Keratinocyte (primary cell): Measurements from ENCODE around the gene HSP90B1. TPM values are rescaled to one million over a fixed set of nuclear protein-coding genes. Genes with fewer than 3 reads are reported as not detected.

Experiments
- DNase-seq: peaks from one replicate; pipeline ENCODE4 v3.0.0-alpha.2; 2011; ENCODE audit warnings: low read depth, missing footprints, low spot score
- FAIRE-seq: peaks from 2 replicates; lab custom pipeline; 2011; peaks lifted over from hg19 to GRCh38; lab: Jason Lieb, UNC
- H2AFZ ChIP-seq: 2 replicates; pipeline ENCODE4 v1.6.0; 2012; ENCODE audit warnings: low read length, control low read depth, inconsistent platforms; ENCODE audit not compliant: control insufficient read depth
- H3K27ac ChIP-seq: 2 replicates; pipeline ENCODE4 v1.5.1; 2011; ENCODE audit warnings: low read length; ENCODE audit not compliant: control insufficient read depth, insufficient read depth
- H3K27me3 ChIP-seq: 3 replicates; pipeline ENCODE4 v1.6.0; 2011; ENCODE audit warnings: low read length; ENCODE audit not compliant: control insufficient read depth, insufficient read depth; ENCODE audit errors: extremely low read depth
- H3K36me3 ChIP-seq, 2 experiments: 2 replicates in 1 of 2; 3 replicates in 1 of 2; pipeline ENCODE4 v1.5.1; 2011; ENCODE audit warnings: low read length in 2 of 2, mild to moderate bottlenecking in 1 of 2; ENCODE audit not compliant: control insufficient read depth in 2 of 2, insufficient read depth in 2 of 2; ENCODE audit errors: extremely low read depth in 1 of 2
- H3K4me1 ChIP-seq: 3 replicates; pipeline ENCODE4 v1.5.1; 2011; ENCODE audit warnings: low read length; ENCODE audit not compliant: control insufficient read depth, insufficient read depth; ENCODE audit errors: extremely low read depth
- H3K4me2 ChIP-seq: 3 replicates; pipeline ENCODE4 v1.6.0; 2011; ENCODE audit warnings: low read depth, low read length; ENCODE audit not compliant: control insufficient read depth, insufficient read depth; ENCODE audit errors: extremely low read depth
- H3K4me3 ChIP-seq, 3 experiments: fragments of 200-600 bp in 1 of 3; sonication (generic) in 1 of 3; 2 replicates in 2 of 3; 3 replicates in 1 of 3; pipeline ENCODE4 v1.5.1; 2011 to 2016; ENCODE audit warnings: low read length in 3 of 3, mild to moderate bottlenecking in 3 of 3, control low read depth in 2 of 3, inconsistent platforms in 1 of 3, low read depth in 1 of 3, mixed read lengths in 1 of 3, mixed run types in 1 of 3, moderate library complexity in 1 of 3; ENCODE audit not compliant: control insufficient read depth in 2 of 3, insufficient read depth in 2 of 3; ENCODE audit errors: extremely low read depth in 1 of 3
- H3K79me2 ChIP-seq: 2 replicates; pipeline ENCODE4 v1.6.0; 2012; ENCODE audit warnings: low read length; ENCODE audit not compliant: control insufficient read depth, insufficient read depth
- H3K9ac ChIP-seq: 3 replicates; pipeline ENCODE4 v1.6.0; 2011; ENCODE audit warnings: low read length; ENCODE audit not compliant: control insufficient read depth, insufficient read depth; ENCODE audit errors: extremely low read depth
- H3K9me1 ChIP-seq: 3 replicates; pipeline ENCODE4 v1.6.0; 2011; ENCODE audit warnings: low read length; ENCODE audit not compliant: control insufficient read depth, insufficient read depth; ENCODE audit errors: extremely low read depth
- H3K9me3 ChIP-seq: 2 replicates; pipeline ENCODE4 v1.5.1; 2012; ENCODE audit warnings: low read depth, low read length; ENCODE audit not compliant: control insufficient read depth
- H4K20me1 ChIP-seq: 3 replicates; pipeline ENCODE4 v1.6.0; 2011; ENCODE audit warnings: low read length; ENCODE audit not compliant: control insufficient read depth, insufficient read depth; ENCODE audit errors: extremely low read depth
- CTCF ChIP-seq, 3 experiments: IDR thresholded peaks in 1 of 3; conservative IDR thresholded peaks in 1 of 3; optimal IDR thresholded peaks in 1 of 3; 2 replicates in 2 of 3; 3 replicates in 1 of 3; pipeline versions ENCODE3 to v1.5.1; 2011; ENCODE audit warnings: low read length in 3 of 3, mild to moderate bottlenecking in 3 of 3, moderate library complexity in 2 of 3, control low read depth in 1 of 3, inconsistent platforms in 1 of 3; ENCODE audit not compliant: insufficient read depth in 2 of 3; ENCODE audit errors: extremely low read depth in 1 of 3
- EZH2 ChIP-seq: IDR thresholded peaks from one replicate; pipeline ENCODE4 v1.6.1; 2012; ENCODE audit warnings: inconsistent platforms, mild to moderate bottlenecking, low read length, moderate library complexity
- dilution Hi-C: fragments of 300-500 bp; cut with MboI; formaldehyde crosslinking; loops from one replicate; pipeline ENCODE4 v1.7.0; 2020; ENCODE audit warnings: low sequenced_read_pairs; ENCODE audit not compliant: extremely low pct_ligation_motif_present
- polyA plus RNA-seq, 5 experiments: library from polyadenylated mRNA; depleted of rRNA in 3 of 5; stranded (reverse) in 3 of 5; stranded (forward) in 1 of 5; unstranded in 1 of 5; fragments of >200 nt; gene quantifications; 1 replicate in 1 of 5; 2 replicates in 3 of 5; 3 replicates in 1 of 5; pipeline versions ENCODE4 v1.2.1 to v1.2.3, GENCODE V29; 2011 to 2012; ENCODE audit warnings: missing spikeins in 2 of 5, low read depth in 1 of 5, low replicate concordance in 1 of 5

Gene HSP90B1
- polyA plus RNA-seq, 1 donor (not counting 4 experiments of a cell fraction or from before 2014, with no cell fraction given): 954 TPM

- Histone ChIP-seq H3K36me3 (no peaks in the 10 kb centered on the region), H3K9ac (no peak overlapping the region), H3K4me1 (no peaks in the 10 kb centered on the region), H3K4me2 (no peak overlapping the region), H3K9me3 (no peaks in the 10 kb centered on the region), H4K20me1 (no peaks in the 10 kb centered on the region), H3K4me3 (no peak overlapping the region), H2AFZ (no peak overlapping the region), H3K27ac (no peak overlapping the region), H3K79me2 (no peaks in the 10 kb centered on the region), H3K27me3 (no peaks in the 10 kb centered on the region), H3K9me1 (no peaks in the 10 kb centered on the region)
- no peak for DNase-seq
- FAIRE-seq: no peak
- no peak for TF ChIP-seq EZH2
- no peak for TF ChIP-seq CTCF (optimal IDR thresholded peaks at IDR 0.05 in 1 of 3, IDR thresholded peaks at IDR 0.05 in 1 of 3, conservative IDR thresholded peaks at IDR 0.05 in 1 of 3; ENCODE audit: extremely low read depth in 1 of 3, insufficient read depth in 2 of 3, low read length in 3 of 3)
- dilution Hi-C loops: no loop called here
Observed at GRCh38 chr12:103915306-103915705, 14.9 kb upstream of the HSP90B1 start.

- no peaks in the 10 kb centered on the region for H4K20me1 ChIP-seq
- no peak overlapping the region for H3K4me3 ChIP-seq
- H2AFZ ChIP-seq: no peak overlapping the region
- DNase-seq (no peak), FAIRE-seq (no peak)
- H3K9me3 ChIP-seq: no peaks in the 10 kb centered on the region
- H3K27ac ChIP-seq: no peak overlapping the region
- no peak overlapping the region for H3K9ac ChIP-seq
- TF ChIP-seq CTCF (optimal IDR thresholded peaks at IDR 0.05 in 1 of 3, IDR thresholded peaks at IDR 0.05 in 1 of 3, conservative IDR thresholded peaks at IDR 0.05 in 1 of 3; ENCODE audit: extremely low read depth in 1 of 3, insufficient read depth in 2 of 3, low read length in 3 of 3) (no peak), EZH2 (no peak)
- H3K36me3 ChIP-seq: no peaks in the 10 kb centered on the region
- H3K4me2 ChIP-seq: no peak overlapping the region
- no peaks in the 10 kb centered on the region for H3K79me2 ChIP-seq
- H3K4me1 ChIP-seq: no peaks in the 10 kb centered on the region
- dilution Hi-C loops: no loop called here
- H3K9me1 ChIP-seq: no peaks in the 10 kb centered on the region
- H3K27me3 ChIP-seq: no peaks in the 10 kb centered on the region
Observed at GRCh38 chr12:103917873-103918272, 12.3 kb upstream of the HSP90B1 start.
